GM12872 (cell line): ENCODE results near the gene SPC25.

Experiments
- TF ChIP-seq, protein P1 (sequence below): IDR thresholded peaks from 3 replicates; pipeline ENCODE4 v1.5.1; 2011; ENCODE audit warnings: low read depth, mild to moderate bottlenecking, low read length, moderate library complexity; ENCODE audit not compliant: insufficient read depth

Gene SPC25

DNA sequence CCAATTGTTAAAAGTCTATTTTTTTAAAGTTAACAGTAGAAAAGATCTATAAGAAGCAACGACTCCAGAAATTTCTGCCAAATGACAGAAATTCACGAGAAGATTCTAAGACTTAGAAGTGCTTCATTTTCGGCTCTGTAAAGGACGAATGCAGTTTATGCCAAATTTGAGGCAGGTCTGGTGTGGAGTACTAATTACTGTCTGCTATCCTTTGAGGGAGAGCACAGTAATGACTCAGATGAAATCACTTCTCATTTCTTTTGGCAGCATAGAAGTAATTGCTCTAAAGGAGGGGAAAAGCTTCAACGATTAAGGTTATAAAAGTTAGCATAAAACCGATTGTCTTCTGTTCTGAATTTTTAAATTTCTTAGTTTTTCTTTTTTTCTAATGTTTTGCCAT is 22.2 kb upstream of the SPC25 start:
- TF ChIP-seq, protein P1, sequence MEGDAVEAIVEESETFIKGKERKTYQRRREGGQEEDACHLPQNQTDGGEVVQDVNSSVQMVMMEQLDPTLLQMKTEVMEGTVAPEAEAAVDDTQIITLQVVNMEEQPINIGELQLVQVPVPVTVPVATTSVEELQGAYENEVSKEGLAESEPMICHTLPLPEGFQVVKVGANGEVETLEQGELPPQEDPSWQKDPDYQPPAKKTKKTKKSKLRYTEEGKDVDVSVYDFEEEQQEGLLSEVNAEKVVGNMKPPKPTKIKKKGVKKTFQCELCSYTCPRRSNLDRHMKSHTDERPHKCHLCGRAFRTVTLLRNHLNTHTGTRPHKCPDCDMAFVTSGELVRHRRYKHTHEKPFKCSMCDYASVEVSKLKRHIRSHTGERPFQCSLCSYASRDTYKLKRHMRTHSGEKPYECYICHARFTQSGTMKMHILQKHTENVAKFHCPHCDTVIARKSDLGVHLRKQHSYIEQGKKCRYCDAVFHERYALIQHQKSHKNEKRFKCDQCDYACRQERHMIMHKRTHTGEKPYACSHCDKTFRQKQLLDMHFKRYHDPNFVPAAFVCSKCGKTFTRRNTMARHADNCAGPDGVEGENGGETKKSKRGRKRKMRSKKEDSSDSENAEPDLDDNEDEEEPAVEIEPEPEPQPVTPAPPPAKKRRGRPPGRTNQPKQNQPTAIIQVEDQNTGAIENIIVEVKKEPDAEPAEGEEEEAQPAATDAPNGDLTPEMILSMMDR, result no peak

DNA sequence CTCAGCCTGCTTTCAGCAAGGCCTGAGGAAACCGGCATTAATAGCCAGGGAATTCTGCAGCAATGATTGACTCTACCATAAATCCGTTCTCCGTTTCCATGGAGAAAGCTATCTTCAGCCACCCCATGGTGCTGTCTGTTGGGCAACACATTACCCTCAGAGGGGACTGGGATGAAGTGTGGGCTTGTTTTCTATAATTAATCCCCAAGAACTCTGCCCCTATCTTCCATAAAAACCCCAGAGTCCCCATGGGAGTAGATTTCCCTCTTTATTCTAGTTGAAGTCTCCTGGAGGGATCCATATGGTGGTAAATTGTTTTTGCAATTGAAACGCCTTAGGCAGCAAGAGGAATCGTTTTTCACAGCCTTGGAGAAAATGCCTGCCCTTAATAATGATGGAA is 20.1 kb upstream of the SPC25 start:
- TF ChIP-seq, protein P1, result no peak

GRCh38 chr2:168907940-168908662 is 17.9 kb upstream of the SPC25 start:
- TF ChIP-seq, protein P1, result no peak

GRCh38 chr2:168904358-168904757 is 14.1 kb upstream of the SPC25 start:
- TF ChIP-seq, protein P1, result no peak

DNA sequence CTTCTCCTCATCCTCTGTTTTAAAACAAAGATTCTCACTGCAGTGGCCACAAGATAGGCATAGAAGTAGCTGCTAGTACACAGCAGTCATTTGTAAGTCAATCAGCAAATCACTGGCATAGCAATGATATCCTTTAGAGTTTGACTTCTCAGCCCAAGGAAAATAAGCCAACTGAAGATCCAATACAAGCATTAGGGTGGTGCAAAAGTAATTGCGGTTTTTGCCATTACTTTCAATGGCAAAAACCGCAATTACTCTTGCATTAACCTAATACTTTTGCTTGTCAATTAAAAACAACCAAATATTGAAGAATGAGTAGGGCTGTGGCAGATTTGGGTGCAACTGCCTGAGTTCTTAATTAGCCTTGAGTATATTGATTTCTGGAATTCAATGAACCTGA is 13.7 kb upstream of the SPC25 start:
- TF ChIP-seq, protein P1, result no peak

- TF ChIP-seq, protein P1, result no peak
Observed at GRCh38 chr2:168901003-168901402, 10.8 kb upstream of the SPC25 start, which contains the start of gene G6PC2. Gene G6PC2 (plus strand): TSS chr2:168901291. CDS start chr2:168901332, 41 bp downstream.

- TF ChIP-seq, protein P1, result no peak
Observed at GRCh38 chr2:168897449-168897848, 7.2 kb upstream of the SPC25 start.
